GM21367 (cell line): ENCODE data around the gene TMCO6.
A peak's percentile ranks its signal among the peaks of the same experiment; 100 is the strongest.
"Not testable (repeated sequence)": the region's sequence is repeated elsewhere in the genome, so short reads cannot be mapped to it uniquely, and the experiment has no call there.

Source experiments
- ATAC-seq: cut with Tn5 transposase; IDR thresholded peaks from one replicate; pipeline ENCODE4 v1.9.1; 2021; ENCODE audit not compliant: unreplicated experiment

The TMCO6 gene

GRCh38 chr5:140639148-140639981 is at the start of gene TMCO6:
TMCO6 (plus strand) TSS chr5:140639451; CDS start chr5:140639528, 77 bp downstream.
- ATAC-seq = peak; percentile 85

GRCh38 chr5:140590861-140591260 is 48.4 kb upstream of the TMCO6 start:
- ATAC-seq = no peak

- ATAC-seq = no peak
Observed at GRCh38 chr5:140591747-140592372, 47.4 kb upstream of the TMCO6 start.

- not testable (repeated sequence) for ATAC-seq
Observed at GRCh38 chr5:140593070-140593469, 46.2 kb upstream of the TMCO6 start.

GRCh38 chr5:140594169-140594568 is 45.1 kb upstream of the TMCO6 start:
- no peak for ATAC-seq

- no peak for ATAC-seq
Observed at GRCh38 chr5:140595538-140596300, 43.5 kb upstream of the TMCO6 start.

- no peak for ATAC-seq
Observed at GRCh38 chr5:140596321-140596741, 42.9 kb upstream of the TMCO6 start.

- no peak for ATAC-seq
Observed at GRCh38 chr5:140598836-140599235, 40.4 kb upstream of the TMCO6 start.

GRCh38 chr5:140600096-140600495 is 39.2 kb upstream of the TMCO6 start:
- no peak for ATAC-seq

- ATAC-seq = no peak
Observed at GRCh38 chr5:140602147-140602546, 37.1 kb upstream of the TMCO6 start.

- not testable (repeated sequence) for ATAC-seq
Observed at GRCh38 chr5:140603446-140603698, 35.9 kb upstream of the TMCO6 start.

GRCh38 chr5:140603734-140604133 is 35.5 kb upstream of the TMCO6 start:
- no peak for ATAC-seq

- ATAC-seq = no peak
Observed at GRCh38 chr5:140605879-140606278, 33.4 kb upstream of the TMCO6 start.

- no peak for ATAC-seq
Observed at GRCh38 chr5:140607031-140607430, 32.2 kb upstream of the TMCO6 start.

- no peak for ATAC-seq
Observed at GRCh38 chr5:140608722-140609121, 30.5 kb upstream of the TMCO6 start.

- ATAC-seq = no peak
Observed at GRCh38 chr5:140609126-140609525, 30.1 kb upstream of the TMCO6 start.

- ATAC-seq = no peak
Observed at GRCh38 chr5:140611020-140611521, 28.2 kb upstream of the TMCO6 start.

- ATAC-seq = no peak
Observed at GRCh38 chr5:140622301-140622700, 16.9 kb upstream of the TMCO6 start.

- not testable (repeated sequence) for ATAC-seq
Observed at GRCh38 chr5:140623061-140623460, 16.2 kb upstream of the TMCO6 start.

- ATAC-seq = not testable (repeated sequence)
Observed at GRCh38 chr5:140624886-140625285, 14.4 kb upstream of the TMCO6 start.

GRCh38 chr5:140627972-140628371 is 11.3 kb upstream of the TMCO6 start:
- no peak for ATAC-seq

- ATAC-seq = no peak
Observed at GRCh38 chr5:140628711-140629110, 10.5 kb upstream of the TMCO6 start.
